HG02623 (cell line): ENCODE measurements around the gene FOXA2.
"Not testable (repeated sequence)": the region's sequence is repeated elsewhere in the genome, so short reads cannot be mapped to it uniquely, and the experiment has no call there.

Experiments
- ATAC-seq: cut with Tn5 transposase; IDR thresholded peaks from one replicate; pipeline ENCODE4 v1.9.1; 2021; ENCODE audit warnings: moderate library complexity; ENCODE audit not compliant: unreplicated experiment

FOXA2 gene

GRCh38 chr20:22569353-22569752 is 15.0 kb downstream of the FOXA2 start:
- ATAC-seq: no peak

GRCh38 chr20:22568872-22569344 is 15.5 kb downstream of the FOXA2 start:
- ATAC-seq: no peak

- ATAC-seq: no peak
These were observed 16.2 kb downstream of the FOXA2 start for GRCh38 chr20:22567944-22568871.

GRCh38 chr20:22566876-22567658 is 17.3 kb downstream of the FOXA2 start:
- ATAC-seq: no peak

- no peak for ATAC-seq
These were observed 21.1 kb downstream of the FOXA2 start for GRCh38 chr20:22563062-22563965.

- ATAC-seq: no peak
These were observed 21.8 kb downstream of the FOXA2 start for GRCh38 chr20:22562620-22563019.

- no peak for ATAC-seq
These were observed 22.3 kb downstream of the FOXA2 start for GRCh38 chr20:22561965-22562577.

- ATAC-seq: no peak
These were observed 23.6 kb downstream of the FOXA2 start for GRCh38 chr20:22560817-22561216.

GRCh38 chr20:22559711-22560318 is 24.6 kb downstream of the FOXA2 start:
- no peak for ATAC-seq

GRCh38 chr20:22557403-22558276 is 26.7 kb downstream of the FOXA2 start:
- ATAC-seq: no peak

GRCh38 chr20:22556565-22557056 is 27.8 kb downstream of the FOXA2 start:
- no peak for ATAC-seq

- no peak for ATAC-seq
These were observed 28.4 kb downstream of the FOXA2 start for GRCh38 chr20:22555791-22556564.

- ATAC-seq: no peak
These were observed 30.0 kb downstream of the FOXA2 start for GRCh38 chr20:22554391-22554790.

GRCh38 chr20:22550514-22550913 is 33.9 kb downstream of the FOXA2 start:
- not testable (repeated sequence) for ATAC-seq

- no peak for ATAC-seq
These were observed 36.3 kb downstream of the FOXA2 start for GRCh38 chr20:22548040-22548439.

GRCh38 chr20:22546344-22546743 is 38.0 kb downstream of the FOXA2 start:
- no peak for ATAC-seq

- ATAC-seq: no peak
These were observed 39.3 kb downstream of the FOXA2 start for GRCh38 chr20:22545045-22545444.

- no peak for ATAC-seq
These were observed 39.9 kb downstream of the FOXA2 start for GRCh38 chr20:22544462-22544861.
